DOHH2 (cell line): Measurements from ENCODE around the gene SIGLEC9.

ENCODE experiments used
- H3F3A ChIP-seq: fragments of 200-600 bp; sonication (generic), shearing (Covaris generic); 2 replicates; pipeline ENCODE4 v1.6.0; 2016; ENCODE audit warnings: antibody characterized with exemption, mild to moderate bottlenecking; ENCODE audit not compliant: control insufficient read depth, insufficient read depth
- H3K27ac ChIP-seq: fragments of 200-600 bp; sonication (generic); 2 replicates; pipeline ENCODE4 v1.5.1; 2014; ENCODE audit warnings: low read depth, mild to moderate bottlenecking, low read length, moderate library complexity
- H3K27me3 ChIP-seq: fragments of 200-600 bp; sonication (generic); 2 replicates; pipeline ENCODE4 v1.6.1; 2014; ENCODE audit warnings: mild to moderate bottlenecking, low read length, mixed read lengths; ENCODE audit not compliant: control insufficient read depth
- H3K36me3 ChIP-seq: fragments of 200-600 bp; sonication (generic); 2 replicates; pipeline ENCODE4 v1.6.1; 2014; ENCODE audit warnings: mild to moderate bottlenecking, low read length, moderate library complexity, mixed read lengths; ENCODE audit not compliant: control insufficient read depth
- H3K4me1 ChIP-seq: fragments of 200-600 bp; sonication (generic); 2 replicates; pipeline ENCODE4 v1.6.1; 2014; ENCODE audit warnings: mild to moderate bottlenecking, low read length, mixed read lengths; ENCODE audit not compliant: control insufficient read depth
- H3K4me2 ChIP-seq: fragments of 200-600 bp; sonication (generic); 2 replicates; pipeline ENCODE4 v1.6.0; 2014; ENCODE audit warnings: mild to moderate bottlenecking, low read length, moderate library complexity
- H3K4me3 ChIP-seq: fragments of 200-600 bp; sonication (generic); 2 replicates; pipeline ENCODE4 v1.5.1; 2014; ENCODE audit warnings: mild to moderate bottlenecking, low read length, mixed read lengths
- H3K79me2 ChIP-seq: fragments of 200-600 bp; sonication (generic); 2 replicates; pipeline ENCODE4 v1.6.1; 2014; ENCODE audit warnings: mild to moderate bottlenecking, low read length, mixed read lengths; ENCODE audit not compliant: control insufficient read depth
- H3K9me2 ChIP-seq: fragments of 200-600 bp; sonication (generic); replicated peaks from 2 replicates; pipeline ENCODE4 v1.6.1; 2014; ENCODE audit warnings: mild to moderate bottlenecking, low read length, mixed read lengths; ENCODE audit not compliant: control insufficient read depth
- H3K9me3 ChIP-seq: fragments of 200-600 bp; sonication (generic); 2 replicates; pipeline ENCODE4 v1.6.1; 2014; ENCODE audit warnings: antibody characterized with exemption, low read length, mixed read lengths; ENCODE audit not compliant: control insufficient read depth, insufficient read depth
- H4K20me1 ChIP-seq: fragments of 200-600 bp; sonication (generic); 2 replicates; pipeline ENCODE4 v1.6.0; 2014; ENCODE audit warnings: low read depth, mild to moderate bottlenecking, antibody characterized with exemption, low read length, moderate library complexity; ENCODE audit not compliant: control insufficient read depth, insufficient read depth
- EZH2phosphoT487 ChIP-seq: fragments of 200-600 bp; sonication (generic); IDR thresholded peaks from 2 replicates; pipeline ENCODE4 v1.6.1; 2017; ENCODE audit warnings: borderline replicate concordance, mild to moderate bottlenecking, antibody characterized with exemption, low read length, moderate library complexity, mixed read lengths
- TF ChIP-seq, protein P1 (sequence below): fragments of 200-600 bp; sonication (generic); IDR thresholded peaks from one replicate; pipeline ENCODE4 v1.5.1; 2014; ENCODE audit warnings: antibody characterized with exemption, mild to moderate bottlenecking, low read depth, low read length; ENCODE audit not compliant: poor library complexity, severe bottlenecking

SIGLEC9 gene

GRCh38 chr19:51161867-51162496, 37.3 kb downstream of the SIGLEC9 start:
- H3K9me2 ChIP-seq: no peaks in the 10 kb centered on the region
- H4K20me1 ChIP-seq: no peaks in the 10 kb centered on the region
- no peak overlapping the region for H3K4me2 ChIP-seq
- peaks cover 16% of the 10 kb centered on the region for H3K27me3 ChIP-seq
- H3K4me3 ChIP-seq: no peak overlapping the region
- H3K9me3 ChIP-seq: no peaks in the 10 kb centered on the region
- no peaks in the 10 kb centered on the region for H3K79me2 ChIP-seq
- no peaks in the 10 kb centered on the region for H3K36me3 ChIP-seq
- H3F3A ChIP-seq: no peaks in the 10 kb centered on the region
- H3K27ac ChIP-seq: no peak overlapping the region
- H3K4me1 ChIP-seq: peaks cover 24% of the 10 kb centered on the region
- TF ChIP-seq, protein P1, sequence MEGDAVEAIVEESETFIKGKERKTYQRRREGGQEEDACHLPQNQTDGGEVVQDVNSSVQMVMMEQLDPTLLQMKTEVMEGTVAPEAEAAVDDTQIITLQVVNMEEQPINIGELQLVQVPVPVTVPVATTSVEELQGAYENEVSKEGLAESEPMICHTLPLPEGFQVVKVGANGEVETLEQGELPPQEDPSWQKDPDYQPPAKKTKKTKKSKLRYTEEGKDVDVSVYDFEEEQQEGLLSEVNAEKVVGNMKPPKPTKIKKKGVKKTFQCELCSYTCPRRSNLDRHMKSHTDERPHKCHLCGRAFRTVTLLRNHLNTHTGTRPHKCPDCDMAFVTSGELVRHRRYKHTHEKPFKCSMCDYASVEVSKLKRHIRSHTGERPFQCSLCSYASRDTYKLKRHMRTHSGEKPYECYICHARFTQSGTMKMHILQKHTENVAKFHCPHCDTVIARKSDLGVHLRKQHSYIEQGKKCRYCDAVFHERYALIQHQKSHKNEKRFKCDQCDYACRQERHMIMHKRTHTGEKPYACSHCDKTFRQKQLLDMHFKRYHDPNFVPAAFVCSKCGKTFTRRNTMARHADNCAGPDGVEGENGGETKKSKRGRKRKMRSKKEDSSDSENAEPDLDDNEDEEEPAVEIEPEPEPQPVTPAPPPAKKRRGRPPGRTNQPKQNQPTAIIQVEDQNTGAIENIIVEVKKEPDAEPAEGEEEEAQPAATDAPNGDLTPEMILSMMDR: no peak
- no peak for TF ChIP-seq EZH2phosphoT487

GRCh38 chr19:51163257-51163656, 38.6 kb downstream of the SIGLEC9 start:
- H3K4me3 ChIP-seq: no peak overlapping the region
- peaks cover 30% of the 10 kb centered on the region for H3K4me1 ChIP-seq
- H3K36me3 ChIP-seq: no peaks in the 10 kb centered on the region
- peaks cover 15% of the 10 kb centered on the region for H3K27me3 ChIP-seq
- no peak overlapping the region for H3K27ac ChIP-seq
- H3K9me2 ChIP-seq: no peaks in the 10 kb centered on the region
- TF ChIP-seq, protein P1: no peak
- TF ChIP-seq EZH2phosphoT487: no peak
- no peaks in the 10 kb centered on the region for H3K79me2 ChIP-seq
- no peak overlapping the region for H3K4me2 ChIP-seq
- H3K9me3 ChIP-seq: no peaks in the 10 kb centered on the region
- H3F3A ChIP-seq: no peaks in the 10 kb centered on the region
- no peaks in the 10 kb centered on the region for H4K20me1 ChIP-seq

- Histone ChIP-seq H3K79me2 (no peaks in the 10 kb centered on the region), H3F3A (no peaks in the 10 kb centered on the region), H3K4me2 (no peak overlapping the region), H3K4me3 (no peak overlapping the region), H3K4me1 (peaks cover 22% of the 10 kb centered on the region), H3K9me3 (no peaks in the 10 kb centered on the region), H3K27me3 (peaks cover 15% of the 10 kb centered on the region), H3K27ac (no peak overlapping the region), H4K20me1 (no peaks in the 10 kb centered on the region), H3K36me3 (no peaks in the 10 kb centered on the region), H3K9me2 (no peaks in the 10 kb centered on the region)
- no peak for TF ChIP-seq EZH2phosphoT487
- TF ChIP-seq, protein P1: no peak
Measured at GRCh38 chr19:51164215-51164614, 39.5 kb downstream of the SIGLEC9 start.
